ENCODE results near the gene PDXK.
"Not testable (repeated sequence)": the region's sequence is repeated elsewhere in the genome, so short reads cannot be mapped to it uniquely, and the experiment has no call there.

The PDXK gene

DNA sequence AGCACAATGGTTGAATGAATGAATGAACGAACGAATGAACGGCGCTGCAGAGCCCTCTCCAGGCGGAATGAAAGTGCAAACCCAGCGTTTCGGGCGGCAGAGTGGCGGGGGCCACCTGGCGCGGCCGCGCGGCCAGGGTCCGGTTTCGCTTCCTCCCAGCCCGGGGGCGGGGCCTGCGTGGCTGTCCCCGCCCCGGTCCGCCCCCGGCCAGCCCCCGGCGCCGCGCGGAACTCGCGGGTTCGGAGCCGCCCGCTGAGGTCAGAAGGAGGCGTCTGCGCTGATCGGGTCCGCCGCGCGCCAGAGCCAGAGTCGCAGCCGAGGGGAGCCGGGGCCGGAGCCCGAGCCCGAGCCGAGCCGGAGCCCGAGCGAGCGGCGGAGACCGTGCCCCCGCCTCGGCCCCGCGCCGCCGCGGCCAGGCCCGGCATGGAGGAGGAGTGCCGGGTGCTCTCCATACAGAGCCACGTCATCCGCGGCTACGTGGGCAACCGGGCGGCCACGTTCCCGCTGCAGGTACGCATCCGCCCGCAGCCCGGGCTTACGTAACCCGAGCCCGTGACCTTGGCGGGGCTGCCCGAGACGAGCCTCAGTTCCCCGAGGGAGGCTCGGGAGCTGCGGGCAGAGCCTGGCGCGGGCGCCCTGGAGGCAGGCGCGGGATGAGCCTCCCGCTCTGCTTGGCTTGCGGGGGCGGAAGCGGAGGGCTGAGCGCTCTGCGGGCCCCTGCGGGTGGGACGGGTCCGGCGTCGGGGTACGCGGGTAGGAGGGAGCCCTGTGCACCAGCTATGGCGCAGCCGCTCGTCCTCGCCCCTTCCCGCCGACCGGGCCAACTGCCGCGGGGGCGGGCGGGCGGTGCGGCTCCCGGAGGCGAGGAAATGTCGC is at the start of gene PDXK:
PDXK (plus strand) TSS at position 258 of the 876 bp plus-strand sequence; CDS start at position 424, 166 bp downstream.
- peak within 1 kb of the TSS; percentile 97 for H2AFZ ChIP-seq (ENCODE audit: low read length, unreplicated experiment)
- peak within 1 kb of the TSS; percentile 95 for H3K4me3 ChIP-seq (ENCODE audit: low read depth, low read length)
- H3K27ac ChIP-seq (ENCODE audit: low read depth, low read length), result peak within 1 kb of the TSS; percentile 51; the same call in 1 of the 2 replicates
- H3K36me3 ChIP-seq (ENCODE audit: insufficient read depth, low read length), result no peaks in the 10 kb centered on the region
- H3K79me2 ChIP-seq (ENCODE audit: control insufficient read depth, insufficient read depth, low read length, unreplicated experiment), result peaks cover 49% of the 10 kb centered on the region
- H3K4me1 ChIP-seq (ENCODE audit: control insufficient read depth, insufficient read depth, low read length, unreplicated experiment), result peaks cover 22% of the 10 kb centered on the region
- no peaks in the 10 kb centered on the region for H3K27me3 ChIP-seq (ENCODE audit: insufficient read depth, low read length)

DNA sequence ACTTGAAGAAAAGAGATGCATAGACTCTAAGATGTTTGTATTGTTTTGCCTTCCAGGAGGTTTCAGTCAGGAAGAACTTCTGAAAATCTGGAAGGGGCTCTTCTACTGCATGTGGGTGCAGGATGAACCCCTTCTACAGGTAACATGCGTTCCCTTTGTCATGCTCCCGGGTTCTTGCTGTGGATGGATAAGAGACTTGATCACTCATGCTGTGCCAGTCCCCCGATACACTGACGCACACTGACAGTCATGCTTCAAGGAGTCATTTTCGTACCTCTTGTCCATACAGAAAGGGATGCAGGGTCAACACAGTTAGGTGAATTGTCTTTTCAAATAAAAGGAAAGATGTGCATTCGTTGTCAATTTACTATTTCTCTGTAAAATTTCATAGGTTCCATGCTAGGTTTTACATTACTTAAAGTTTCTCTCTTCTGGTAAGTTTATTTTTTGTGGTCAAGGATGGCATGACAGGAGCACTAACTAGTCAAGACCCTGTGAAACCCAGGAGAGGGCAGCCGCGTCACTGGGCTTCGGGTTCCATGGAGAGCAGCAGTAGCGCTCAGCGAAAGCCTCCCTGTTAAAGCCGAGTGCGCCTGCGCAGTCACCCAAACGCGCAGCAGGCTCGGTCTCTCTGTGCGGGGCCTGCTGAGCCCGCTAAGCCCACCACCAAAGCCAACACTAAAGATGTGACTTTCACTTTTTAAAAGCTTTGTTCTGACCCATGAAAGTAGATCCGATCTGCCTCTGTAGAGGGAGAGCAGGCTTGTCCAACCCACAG is 48.9 kb upstream of the PDXK start:
- no peak overlapping the region for H3K4me3 ChIP-seq (ENCODE audit: low read depth, low read length)
- peaks cover 11% of the 10 kb centered on the region for H3K4me1 ChIP-seq (ENCODE audit: control insufficient read depth, insufficient read depth, low read length, unreplicated experiment)
- peaks cover 18% of the 10 kb centered on the region; the same call in 1 of the 2 replicates for H3K36me3 ChIP-seq (ENCODE audit: insufficient read depth, low read length)
- no peak overlapping the region for H2AFZ ChIP-seq (ENCODE audit: low read length, unreplicated experiment)
- peaks cover 42% of the 10 kb centered on the region for H3K79me2 ChIP-seq (ENCODE audit: control insufficient read depth, insufficient read depth, low read length, unreplicated experiment)
- no peak overlapping the region for H3K27ac ChIP-seq (ENCODE audit: low read depth, low read length)
- no peaks in the 10 kb centered on the region for H3K27me3 ChIP-seq (ENCODE audit: insufficient read depth, low read length)

DNA sequence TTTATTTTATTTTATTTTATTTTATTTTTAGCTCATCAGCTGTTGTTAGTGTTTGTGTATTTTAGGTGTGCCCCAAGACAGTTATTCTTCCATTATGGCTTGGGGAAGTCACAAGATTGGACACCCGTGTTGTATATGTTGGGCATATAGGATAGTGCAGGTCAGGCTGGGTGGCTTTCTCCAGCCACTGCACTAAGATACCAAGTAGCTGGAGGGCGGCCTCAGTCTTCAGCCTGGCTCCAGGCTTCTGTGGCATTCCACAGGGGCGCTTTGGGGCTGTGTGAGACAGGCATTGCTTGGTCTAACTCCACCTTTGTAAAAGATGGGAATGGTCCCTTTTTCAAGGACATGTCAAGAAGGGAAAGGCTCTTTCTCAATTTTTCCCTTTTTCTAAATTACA is 43.1 kb upstream of the PDXK start:
- Histone ChIP-seq H2AFZ (ENCODE audit: low read length, unreplicated experiment) (no peak overlapping the region), H3K4me1 (ENCODE audit: control insufficient read depth, insufficient read depth, low read length, unreplicated experiment) (no peaks in the 10 kb centered on the region), H3K27me3 (ENCODE audit: insufficient read depth, low read length) (no peaks in the 10 kb centered on the region), H3K36me3 (ENCODE audit: insufficient read depth, low read length) (peaks cover 6% of the 10 kb centered on the region; the same call in 1 of the 2 replicates), H3K4me3 (ENCODE audit: low read depth, low read length) (no peak overlapping the region), H3K27ac (ENCODE audit: low read depth, low read length) (no peak overlapping the region), H3K79me2 (ENCODE audit: control insufficient read depth, insufficient read depth, low read length, unreplicated experiment) (peaks cover 2% of the 10 kb centered on the region)

DNA sequence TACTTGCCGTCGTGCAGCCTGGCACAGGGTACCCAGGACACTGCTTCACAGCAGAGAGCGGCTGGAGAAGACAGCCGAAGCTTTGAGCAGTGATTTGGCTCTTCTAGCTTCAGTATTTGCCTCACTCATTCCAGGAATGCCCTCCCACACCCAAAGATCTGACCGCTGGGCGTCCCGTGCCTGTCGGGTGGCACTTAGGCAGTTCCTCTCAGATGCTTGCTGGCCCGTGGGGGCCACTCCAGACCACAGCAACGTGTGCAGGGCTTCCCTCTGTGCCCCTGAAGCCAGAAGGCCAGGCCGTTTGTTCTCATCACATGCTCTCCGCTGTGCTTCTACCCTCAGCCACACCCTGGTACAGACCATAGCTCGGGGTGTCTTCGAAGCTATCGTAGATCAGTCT is 42.5 kb upstream of the PDXK start:
- Histone ChIP-seq H3K27ac (ENCODE audit: low read depth, low read length) (no peak overlapping the region), H3K36me3 (ENCODE audit: insufficient read depth, low read length) (peaks cover 6% of the 10 kb centered on the region; the same call in 1 of the 2 replicates), H3K27me3 (ENCODE audit: insufficient read depth, low read length) (no peaks in the 10 kb centered on the region), H3K79me2 (ENCODE audit: control insufficient read depth, insufficient read depth, low read length, unreplicated experiment) (no peaks in the 10 kb centered on the region), H2AFZ (ENCODE audit: low read length, unreplicated experiment) (no peak overlapping the region), H3K4me3 (ENCODE audit: low read depth, low read length) (no peak overlapping the region), H3K4me1 (ENCODE audit: control insufficient read depth, insufficient read depth, low read length, unreplicated experiment) (no peaks in the 10 kb centered on the region)

DNA sequence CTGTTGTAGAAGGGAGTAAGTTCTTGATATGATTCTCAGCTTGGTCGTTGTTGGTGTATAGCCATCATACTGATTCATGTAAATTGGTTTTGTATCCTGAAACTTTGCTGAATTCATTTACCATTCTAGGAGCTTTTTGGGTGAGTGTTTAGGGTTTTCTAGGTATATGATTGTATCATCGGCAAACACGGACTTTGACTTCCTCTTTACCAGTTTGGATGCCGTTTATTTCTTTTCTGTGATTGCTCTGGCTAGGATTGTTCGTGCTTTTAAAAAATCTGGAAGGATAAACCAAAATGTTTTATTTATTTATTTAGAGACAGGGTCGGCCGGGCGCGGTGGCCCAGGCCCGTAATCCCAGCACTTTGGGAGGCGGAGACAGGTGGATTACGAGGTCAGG is 39.0 kb upstream of the PDXK start:
- no peak overlapping the region for H3K27ac ChIP-seq (ENCODE audit: low read depth, low read length)
- no peak overlapping the region for H3K4me3 ChIP-seq (ENCODE audit: low read depth, low read length)
- H3K4me1 ChIP-seq (ENCODE audit: control insufficient read depth, insufficient read depth, low read length, unreplicated experiment), result no peaks in the 10 kb centered on the region
- H3K79me2 ChIP-seq (ENCODE audit: control insufficient read depth, insufficient read depth, low read length, unreplicated experiment), result no peaks in the 10 kb centered on the region
- no peaks in the 10 kb centered on the region for H3K27me3 ChIP-seq (ENCODE audit: insufficient read depth, low read length)
- H3K36me3 ChIP-seq (ENCODE audit: insufficient read depth, low read length), result 0 out of 2 replicates have a peak, but pooled peaks cover 7% of the 10 kb centered on the region
- no peak overlapping the region for H2AFZ ChIP-seq (ENCODE audit: low read length, unreplicated experiment)

DNA sequence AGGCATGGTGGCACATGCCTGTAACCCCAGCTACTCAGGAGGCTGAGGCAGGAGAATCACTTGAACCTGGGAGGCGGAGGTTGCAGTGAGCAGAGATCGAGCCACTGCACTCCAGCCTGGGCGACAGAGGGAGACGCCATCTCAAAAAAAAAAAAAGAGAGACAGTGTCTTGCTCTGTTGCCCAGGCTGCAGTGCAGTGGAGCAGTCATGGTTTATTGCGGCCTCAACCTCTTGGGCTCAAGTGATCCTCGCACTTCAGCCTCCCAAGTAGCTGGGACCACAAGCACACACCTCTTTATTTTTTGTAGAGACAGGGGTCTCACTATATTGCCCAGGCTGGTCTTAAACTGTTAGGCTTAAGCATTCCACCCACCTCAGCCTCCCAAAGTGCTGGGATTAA is 38.5 kb upstream of the PDXK start:
- H3K27ac ChIP-seq (ENCODE audit: low read depth, low read length); H3K4me3 ChIP-seq (ENCODE audit: low read depth, low read length); H3K27me3 ChIP-seq (ENCODE audit: insufficient read depth, low read length); H2AFZ ChIP-seq (ENCODE audit: low read length, unreplicated experiment); H3K4me1 ChIP-seq (ENCODE audit: control insufficient read depth, insufficient read depth, low read length, unreplicated experiment); H3K79me2 ChIP-seq (ENCODE audit: control insufficient read depth, insufficient read depth, low read length, unreplicated experiment): not testable (repeated sequence)
- 0 out of 2 replicates have a peak, but pooled peaks cover 11% of the 10 kb centered on the region for H3K36me3 ChIP-seq (ENCODE audit: insufficient read depth, low read length)

DNA sequence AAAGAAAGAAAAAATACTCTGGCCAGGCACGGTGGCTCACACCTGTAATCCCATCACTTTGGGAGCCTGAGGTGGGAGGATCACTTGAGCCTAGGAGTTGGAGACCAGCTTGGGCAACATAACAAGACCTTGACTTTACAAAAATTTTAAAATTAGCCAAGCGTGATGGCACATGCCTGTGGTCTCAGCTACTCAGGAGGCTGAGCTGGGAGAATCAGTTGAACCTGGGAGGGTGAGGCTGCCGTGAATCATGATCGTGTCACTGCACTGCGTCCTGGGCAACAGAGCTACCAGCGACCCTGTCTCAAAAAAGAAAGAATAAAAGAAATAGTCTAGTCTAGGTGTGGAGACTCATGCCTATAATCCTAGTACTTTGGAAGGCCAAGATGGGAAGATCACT is 37.3 kb upstream of the PDXK start:
- H3K4me1 ChIP-seq (ENCODE audit: control insufficient read depth, insufficient read depth, low read length, unreplicated experiment), result no peaks in the 10 kb centered on the region
- H3K27ac ChIP-seq (ENCODE audit: low read depth, low read length), result no peak overlapping the region
- no peaks in the 10 kb centered on the region for H3K79me2 ChIP-seq (ENCODE audit: control insufficient read depth, insufficient read depth, low read length, unreplicated experiment)
- no peak overlapping the region for H3K4me3 ChIP-seq (ENCODE audit: low read depth, low read length)
- H3K27me3 ChIP-seq (ENCODE audit: insufficient read depth, low read length), result no peaks in the 10 kb centered on the region
- no peak overlapping the region for H2AFZ ChIP-seq (ENCODE audit: low read length, unreplicated experiment)
- 0 out of 2 replicates have a peak, but pooled peaks cover 8% of the 10 kb centered on the region for H3K36me3 ChIP-seq (ENCODE audit: insufficient read depth, low read length)

DNA sequence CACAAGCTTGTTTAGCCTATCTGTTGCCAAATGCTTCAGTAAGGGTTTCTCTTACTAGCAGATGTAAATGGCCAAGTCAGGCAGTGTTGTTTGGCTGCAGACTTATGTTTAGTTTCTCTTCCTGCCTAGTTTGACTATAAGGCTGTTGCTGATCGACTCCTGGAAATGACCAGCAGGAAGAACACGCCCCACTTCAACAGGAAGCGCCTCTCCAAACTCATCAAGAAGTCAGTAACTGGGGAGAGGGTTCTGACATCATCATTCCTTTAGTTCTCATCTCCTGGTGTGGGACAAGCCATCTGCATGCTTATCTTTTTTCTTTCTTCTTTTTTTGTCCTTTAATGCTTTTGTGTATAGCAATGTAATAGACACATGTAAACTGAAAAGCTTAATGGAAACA is 34.5 kb upstream of the PDXK start:
- no peak overlapping the region for H2AFZ ChIP-seq (ENCODE audit: low read length, unreplicated experiment)
- H3K27ac ChIP-seq (ENCODE audit: low read depth, low read length), result no peak overlapping the region
- H3K4me1 ChIP-seq (ENCODE audit: control insufficient read depth, insufficient read depth, low read length, unreplicated experiment), result no peaks in the 10 kb centered on the region
- no peaks in the 10 kb centered on the region for H3K27me3 ChIP-seq (ENCODE audit: insufficient read depth, low read length)
- 0 out of 2 replicates have a peak, but pooled peaks cover 8% of the 10 kb centered on the region for H3K36me3 ChIP-seq (ENCODE audit: insufficient read depth, low read length)
- H3K79me2 ChIP-seq (ENCODE audit: control insufficient read depth, insufficient read depth, low read length, unreplicated experiment), result no peaks in the 10 kb centered on the region
- H3K4me3 ChIP-seq (ENCODE audit: low read depth, low read length), result no peak overlapping the region

DNA sequence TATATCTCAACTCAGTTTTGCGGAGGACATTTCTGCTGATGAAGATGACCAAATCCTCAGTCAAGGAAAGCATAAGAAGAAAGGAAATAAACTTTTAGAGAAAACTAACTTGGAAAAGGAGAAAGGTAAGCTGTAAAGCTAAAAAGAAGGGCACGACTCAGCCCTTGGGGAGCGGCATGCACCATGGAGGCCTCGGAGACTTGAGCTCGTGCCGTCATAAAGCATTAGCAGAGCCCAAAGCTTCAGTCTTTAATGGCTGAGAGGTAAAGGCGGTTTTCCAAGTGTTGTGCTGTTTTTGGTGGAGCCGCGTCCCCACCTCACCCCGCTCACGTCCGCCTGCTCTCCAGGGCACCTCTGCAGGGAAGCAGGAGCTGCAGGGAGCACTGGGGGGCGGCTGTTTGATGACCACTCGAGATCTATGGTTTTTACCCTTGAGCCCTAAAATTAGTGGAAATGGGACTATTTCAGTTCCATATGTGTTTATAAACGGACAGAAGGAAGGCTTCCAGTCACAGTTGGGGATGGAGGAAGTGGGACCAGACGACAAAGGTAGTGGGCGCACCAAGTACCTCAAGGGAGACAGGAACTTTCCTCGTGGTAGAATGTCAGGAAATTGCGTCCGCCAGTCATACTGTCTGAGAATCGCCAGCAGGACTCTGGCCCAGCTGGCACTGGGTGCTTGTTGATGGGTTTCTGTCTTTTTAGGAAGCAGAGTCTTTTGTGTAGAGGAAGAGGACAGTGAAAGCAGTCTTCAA is 31.9 kb upstream of the PDXK start:
- Histone ChIP-seq H3K27ac (ENCODE audit: low read depth, low read length) (no peak overlapping the region), H3K36me3 (ENCODE audit: insufficient read depth, low read length) (0 out of 2 replicates have a peak, but pooled peaks cover 8% of the 10 kb centered on the region), H2AFZ (ENCODE audit: low read length, unreplicated experiment) (no peak overlapping the region)

More for the DNA sequence above, 31.9 kb upstream of the PDXK start:
- Histone ChIP-seq H3K27me3 (ENCODE audit: insufficient read depth, low read length) (no peaks in the 10 kb centered on the region), H3K4me3 (ENCODE audit: low read depth, low read length) (no peak overlapping the region), H3K4me1 (ENCODE audit: control insufficient read depth, insufficient read depth, low read length, unreplicated experiment) (no peaks in the 10 kb centered on the region), H3K79me2 (ENCODE audit: control insufficient read depth, insufficient read depth, low read length, unreplicated experiment) (no peaks in the 10 kb centered on the region)

Data from ACC112 (cell line).